HepG2 (cell line): ENCODE measurements around the gene PRIMA1. TPM values are rescaled to one million over a fixed set of nuclear protein-coding genes. Genes with fewer than 3 reads are reported as not detected.

ENCODE experiments used
- AKAP8 ChIP-seq: sonication (generic); formaldehyde crosslinking; IDR thresholded peaks from 2 replicates; pipeline ENCODE4 v1.5.1; 2020; ENCODE audit warnings: mild to moderate bottlenecking, missing genetic modification reagents
- ATF4 ChIP-seq, 2 experiments: fragments of 450-650 bp in 1 of 2; sonication (generic) in 1 of 2; formaldehyde crosslinking; IDR thresholded peaks; 2 replicates each; pipeline versions ENCODE4 v1.5.0 to v1.8.0; 2020 to 2022; ENCODE audit warnings: mild to moderate bottlenecking in 1 of 2, missing genetic modification reagents in 1 of 2
- CEBPG ChIP-seq: IDR thresholded peaks from 2 replicates; pipeline ENCODE4 v1.6.1; 2016
- HMG20A ChIP-seq: IDR thresholded peaks from 2 replicates; pipeline ENCODE4 v1.6.1; 2016; ENCODE audit warnings: borderline replicate concordance
- KLF11 ChIP-seq: IDR thresholded peaks from 2 replicates; pipeline ENCODE4 v1.6.1; 2016; ENCODE audit warnings: missing compliant biosample characterization
- MBNL3 ChIP-seq: fragments of 250-450 bp; sonication (Bioruptor Pico); conservative IDR thresholded peaks from 2 replicates; pipeline ENCODE4 v1.8.0; 2022; ENCODE audit warnings: mild to moderate bottlenecking, inconsistent platforms
- MNT ChIP-seq: fragments of 450-650 bp; IDR thresholded peaks from 2 replicates; pipeline ENCODE4 v1.6.1; 2016
- NBN ChIP-seq: fragments of 450-650 bp; conservative IDR thresholded peaks from 2 replicates; pipeline ENCODE4 v1.6.1; 2017
- NFATC3 ChIP-seq: sonication (generic); formaldehyde crosslinking; IDR thresholded peaks from 2 replicates; pipeline ENCODE4 v1.5.1; 2020; ENCODE audit warnings: mild to moderate bottlenecking, missing genetic modification reagents
- NPAS2 ChIP-seq: sonication (generic); formaldehyde crosslinking; IDR thresholded peaks from 2 replicates; pipeline ENCODE4 v1.8.0; 2022; ENCODE audit warnings: mild to moderate bottlenecking, missing genetic modification reagents, borderline replicate concordance
- RBM22 ChIP-seq: fragments of 200-400 bp; formaldehyde crosslinking; optimal IDR thresholded peaks from 2 replicates; pipeline ENCODE3; 2017; ENCODE audit warnings: mild to moderate bottlenecking, low read length, moderate library complexity
- SALL2 ChIP-seq: sonication (generic); formaldehyde crosslinking; IDR thresholded peaks from 2 replicates; pipeline ENCODE4 v1.8.1; 2023; ENCODE audit warnings: mild to moderate bottlenecking, missing genetic modification reagents, inconsistent platforms
- SKI ChIP-seq: fragments of 450-650 bp; IDR thresholded peaks from one replicate; pipeline ENCODE4 v1.6.1; 2018; ENCODE audit warnings: mild to moderate bottlenecking; ENCODE audit not compliant: partially characterized antibody
- SMAD1 ChIP-seq: sonication (generic); formaldehyde crosslinking; IDR thresholded peaks from 2 replicates; pipeline ENCODE4 v1.4.0; 2020; ENCODE audit warnings: missing genetic modification reagents, low read depth, mild to moderate bottlenecking, borderline replicate concordance
- SNRNP70 ChIP-seq: fragments of 200-400 bp; formaldehyde crosslinking; IDR thresholded peaks from 2 replicates; pipeline ENCODE4 v1.6.1; 2017; ENCODE audit warnings: mild to moderate bottlenecking, low read depth, low read length, moderate library complexity
- SOX13 ChIP-seq, 3 experiments: fragments of 450-650 bp in 1 of 3; sonication (generic) in 1 of 3; formaldehyde crosslinking in 1 of 3; IDR thresholded peaks in 2 of 3; conservative IDR thresholded peaks in 1 of 3; 2 replicates each; pipeline versions ENCODE4 v1.5.0 to v1.6.1; 2016 to 2020; ENCODE audit warnings: antibody characterized with exemption in 1 of 3, mild to moderate bottlenecking in 1 of 3, missing compliant biosample characterization in 1 of 3, missing genetic modification reagents in 1 of 3, moderate library complexity in 1 of 3
- SRSF4 ChIP-seq: fragments of 200-400 bp; formaldehyde crosslinking; IDR thresholded peaks from one replicate; pipeline ENCODE4 v1.6.1; 2018; ENCODE audit warnings: mild to moderate bottlenecking, low read depth, low read length, moderate library complexity; ENCODE audit not compliant: poor library complexity, severe bottlenecking
- STAG1 ChIP-seq: sonication (generic); formaldehyde crosslinking; IDR thresholded peaks from 2 replicates; pipeline ENCODE4 v1.4.0; 2020; ENCODE audit warnings: missing genetic modification reagents
- ZBTB49 ChIP-seq: sonication (generic); formaldehyde crosslinking; IDR thresholded peaks from 2 replicates; pipeline ENCODE4 v1.4.0; 2020; ENCODE audit warnings: missing genetic modification reagents, borderline replicate concordance
- ZFP1 ChIP-seq: IDR thresholded peaks from 2 replicates; pipeline ENCODE4 v1.6.1; 2016
- ZFYVE20 ChIP-seq: sonication (generic); formaldehyde crosslinking; IDR thresholded peaks from 2 replicates; pipeline ENCODE4 v1.8.0; 2023; ENCODE audit warnings: low read depth, mild to moderate bottlenecking, moderate library complexity, missing genetic modification reagents, borderline replicate concordance
- ZNF10 ChIP-seq: sonication (generic); formaldehyde crosslinking; IDR thresholded peaks from 2 replicates; pipeline ENCODE4 v1.4.0; 2020; ENCODE audit warnings: mild to moderate bottlenecking, low read depth, missing genetic modification reagents, borderline replicate concordance
- ZNF138 ChIP-seq: sonication (generic); formaldehyde crosslinking; IDR thresholded peaks from 2 replicates; pipeline ENCODE4 v1.5.0; 2020; ENCODE audit warnings: mild to moderate bottlenecking, low read depth, missing genetic modification reagents
- ZNF20 ChIP-seq: sonication (generic); formaldehyde crosslinking; IDR thresholded peaks from 2 replicates; pipeline ENCODE4 v1.4.0; 2020; ENCODE audit warnings: mild to moderate bottlenecking, moderate library complexity, missing genetic modification reagents
- ZNF350 ChIP-seq: sonication (generic); formaldehyde crosslinking; IDR thresholded peaks from 2 replicates; pipeline ENCODE4 v1.4.0; 2020; ENCODE audit warnings: mild to moderate bottlenecking, low read depth, missing genetic modification reagents, borderline replicate concordance
- ZNF430 ChIP-seq: sonication (generic); formaldehyde crosslinking; IDR thresholded peaks from 2 replicates; pipeline ENCODE4 v1.9.0; 2021; ENCODE audit warnings: mild to moderate bottlenecking, missing genetic modification reagents
- ZNF468 ChIP-seq: sonication (generic); formaldehyde crosslinking; IDR thresholded peaks from 2 replicates; pipeline ENCODE4 v1.8.0; 2022; ENCODE audit warnings: mild to moderate bottlenecking, moderate library complexity, missing genetic modification reagents
- ZNF850 ChIP-seq: sonication (generic); formaldehyde crosslinking; conservative IDR thresholded peaks from 2 replicates; pipeline ENCODE4 v1.9.0; 2021; ENCODE audit warnings: mild to moderate bottlenecking, missing genetic modification reagents
- ZNF891 ChIP-seq: sonication (generic); formaldehyde crosslinking; IDR thresholded peaks from 2 replicates; pipeline ENCODE4 v1.5.0; 2020; ENCODE audit warnings: mild to moderate bottlenecking, missing genetic modification reagents
- polyA plus RNA-seq, 8 experiments: library from polyadenylated mRNA; depleted of rRNA in 3 of 8; stranded (reverse) in 7 of 8; unstranded in 1 of 8; fragments of >200 nt; fragmentation: Illumina TruSeq in 4 of 8; extraction: Trizol in 4 of 8; gene quantifications; 2 replicates each; pipeline versions ENCODE4 v1.2.1 to v1.2.3, GENCODE V29; 2011 to 2016; ENCODE audit warnings: low read depth in 4 of 8, missing spikeins in 1 of 8, mixed read lengths in 1 of 8; ENCODE audit not compliant: insufficient read depth in 1 of 8
- total RNA-seq, 5 experiments: library from RNA; depleted of rRNA; stranded (reverse); fragments of >200 nt; fragmentation: Illumina TruSeq; extraction: Trizol; gene quantifications; 2 replicates each; pipeline ENCODE4 v1.2.3, GENCODE V29; 2016; ENCODE audit warnings: low read depth in 1 of 5

The PRIMA1 gene
- total and polyA plus RNA-seq, 2 of the 13 experiments (the other 11 are each of a cell fraction or from before 2014, with no cell fraction given): 2.4 to 3.2 TPM

GRCh38 chr14:93778453-93778852, 9.8 kb downstream of the PRIMA1 start (continued):
- TF ChIP-seq SKI (no peak), NFATC3 (CRISPR knock-in tag) (no peak), NBN (no peak), NPAS2 (CRISPR knock-in tag) (no peak), MBNL3 (CRISPR knock-in tag) (no peak), STAG1 (CRISPR knock-in tag) (no peak), ZNF430 (no peak), CEBPG (CRISPR knock-in tag) (peak; percentile 64), ZNF850 (CRISPR knock-in tag) (no peak), ZNF138 (no peak), ZNF10 (CRISPR knock-in tag) (no peak), ZBTB49 (CRISPR knock-in tag) (no peak), SRSF4 (no peak), HMG20A (CRISPR knock-in tag) (peak; percentile 66; the same call in 1 of the 2 replicates), ZNF891 (CRISPR knock-in tag) (no peak), KLF11 (CRISPR knock-in tag) (no peak), ZNF350 (CRISPR knock-in tag) (no peak), SMAD1 (CRISPR knock-in tag) (no peak), SOX13 (IDR thresholded peaks at IDR 0.05) (peak; percentile 49; the same call in 1 of the 2 replicates), SOX13 (CRISPR knock-in tag; conservative IDR thresholded peaks at IDR 0.05 in 1 of 2, IDR thresholded peaks at IDR 0.05 in 1 of 2) (peak in 1 of 2 experiments; percentile 90; a peak in 2 of 4 replicates), ZFP1 (no peak), RBM22 (no peak), SALL2 (no peak), ZFYVE20 (no peak), SNRNP70 (no peak), ZNF20 (CRISPR knock-in tag) (no peak), ATF4 (CRISPR knock-in tag; IDR thresholded peaks at IDR 0.05) (peak in 1 of 2 experiments; percentile 82; a peak in 2 of 4 replicates), MNT (no peak), ZNF468 (CRISPR knock-in tag) (no peak), AKAP8 (CRISPR knock-in tag) (no peak)
